Glutamatergic neuron (in vitro differentiated cells): ENCODE measurements around the gene MED12L. TPM values are rescaled to one million over a fixed set of nuclear protein-coding genes. Genes with fewer than 3 reads are reported as not detected.

ENCODE experiments used
- DNase-seq: peaks from one replicate; pipeline ENCODE4 v3.0.0; 2022
- H3K27ac Mint-ChIP-seq: one replicate; pipeline ENCODE4 v1.8.0; 2020; ENCODE audit warnings: mild to moderate bottlenecking, mixed read lengths, inconsistent platforms; ENCODE audit not compliant: unreplicated experiment
- H3K27me3 Mint-ChIP-seq: one replicate; pipeline ENCODE4 v1.8.0; 2020; ENCODE audit warnings: mild to moderate bottlenecking, moderate library complexity, mixed read lengths, inconsistent platforms; ENCODE audit not compliant: unreplicated experiment
- H3K36me3 Mint-ChIP-seq: one replicate; pipeline ENCODE4 v1.8.0; 2020; ENCODE audit warnings: mild to moderate bottlenecking, mixed read lengths, inconsistent platforms; ENCODE audit not compliant: unreplicated experiment
- H3K4me1 Mint-ChIP-seq: one replicate; pipeline ENCODE4 v1.8.0; 2020; ENCODE audit warnings: mild to moderate bottlenecking, low read depth, mixed read lengths, inconsistent platforms; ENCODE audit not compliant: unreplicated experiment
- H3K4me3 Mint-ChIP-seq: one replicate; pipeline ENCODE4 v1.8.0; 2020; ENCODE audit warnings: mild to moderate bottlenecking, mixed read lengths, inconsistent platforms; ENCODE audit not compliant: unreplicated experiment
- H3K9me3 Mint-ChIP-seq: one replicate; pipeline ENCODE4 v1.8.0; 2020; ENCODE audit warnings: mild to moderate bottlenecking, moderate library complexity, mixed read lengths, inconsistent platforms; ENCODE audit not compliant: unreplicated experiment
- total RNA-seq: library from RNA; stranded (reverse); fragmentation: NEBNext Ultra II Directional; extraction: Animal tissue kit (Norgen Biotek cat#: 25700); gene quantifications from one replicate; pipeline ENCODE4 v1.2.1, GENCODE V29; 2021; ENCODE audit not compliant: unreplicated experiment
- TF ChIP-seq, protein P1 (sequence below): fragments of 200-600 bp; sonication (generic); IDR thresholded peaks from one replicate; pipeline ENCODE4 v1.5.0; 2021; ENCODE audit not compliant: partially characterized antibody, unreplicated experiment

MED12L gene
- total RNA-seq, 1 donor from 2014 or later = 7.8 TPM

DNA sequence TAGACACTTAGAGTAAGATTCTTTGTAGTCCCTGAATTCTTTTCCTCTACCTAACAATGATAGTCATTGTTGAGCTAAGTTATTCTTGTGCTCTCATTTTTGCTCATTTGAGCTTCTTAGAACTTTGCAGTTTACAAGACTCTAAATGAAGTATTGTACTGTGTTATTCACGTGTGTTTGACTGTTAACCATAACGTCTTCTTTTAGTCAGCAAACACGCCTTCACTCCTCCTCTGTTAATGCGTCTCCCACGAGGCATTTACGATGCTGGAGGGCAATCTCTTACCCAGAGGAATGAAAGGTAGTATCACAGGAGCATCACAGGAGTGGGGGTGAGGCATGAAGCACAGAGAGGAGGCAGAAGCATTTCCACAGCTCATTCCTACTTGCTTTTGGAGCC is 207.7 kb downstream of the MED12L start:
- Mint-ChIP-seq H3K4me3 (no peak overlapping the region), H3K4me1 (peaks cover 9% of the 10 kb centered on the region), H3K9me3 (no peaks in the 10 kb centered on the region), H3K27ac (no peak overlapping the region), H3K27me3 (no peaks in the 10 kb centered on the region), H3K36me3 (no peaks in the 10 kb centered on the region)
- DNase-seq = no peak
- TF ChIP-seq, protein P1, sequence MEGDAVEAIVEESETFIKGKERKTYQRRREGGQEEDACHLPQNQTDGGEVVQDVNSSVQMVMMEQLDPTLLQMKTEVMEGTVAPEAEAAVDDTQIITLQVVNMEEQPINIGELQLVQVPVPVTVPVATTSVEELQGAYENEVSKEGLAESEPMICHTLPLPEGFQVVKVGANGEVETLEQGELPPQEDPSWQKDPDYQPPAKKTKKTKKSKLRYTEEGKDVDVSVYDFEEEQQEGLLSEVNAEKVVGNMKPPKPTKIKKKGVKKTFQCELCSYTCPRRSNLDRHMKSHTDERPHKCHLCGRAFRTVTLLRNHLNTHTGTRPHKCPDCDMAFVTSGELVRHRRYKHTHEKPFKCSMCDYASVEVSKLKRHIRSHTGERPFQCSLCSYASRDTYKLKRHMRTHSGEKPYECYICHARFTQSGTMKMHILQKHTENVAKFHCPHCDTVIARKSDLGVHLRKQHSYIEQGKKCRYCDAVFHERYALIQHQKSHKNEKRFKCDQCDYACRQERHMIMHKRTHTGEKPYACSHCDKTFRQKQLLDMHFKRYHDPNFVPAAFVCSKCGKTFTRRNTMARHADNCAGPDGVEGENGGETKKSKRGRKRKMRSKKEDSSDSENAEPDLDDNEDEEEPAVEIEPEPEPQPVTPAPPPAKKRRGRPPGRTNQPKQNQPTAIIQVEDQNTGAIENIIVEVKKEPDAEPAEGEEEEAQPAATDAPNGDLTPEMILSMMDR = no peak

DNA sequence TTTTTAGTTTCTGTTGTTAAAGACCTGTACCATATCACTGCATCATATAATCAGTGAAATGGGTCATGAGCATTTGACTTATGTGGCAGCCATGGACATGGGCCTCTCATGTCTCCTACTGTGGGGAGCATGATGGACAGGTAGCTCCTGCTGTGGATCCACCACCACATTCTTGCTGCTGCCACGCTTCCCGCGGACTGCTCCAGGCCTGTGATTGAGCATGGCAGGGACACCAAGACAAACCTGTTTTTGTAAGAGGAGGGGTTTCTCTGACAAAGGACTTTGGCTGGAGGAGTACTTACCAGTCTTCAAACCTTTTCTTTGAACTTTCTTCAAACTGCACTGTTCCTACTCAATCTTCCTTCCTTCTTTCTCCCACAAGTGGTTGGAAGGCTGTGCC is 210.8 kb downstream of the MED12L start:
- Mint-ChIP-seq H3K4me3 (no peak overlapping the region), H3K27me3 (no peaks in the 10 kb centered on the region), H3K4me1 (peaks cover 3% of the 10 kb centered on the region), H3K36me3 (no peaks in the 10 kb centered on the region), H3K27ac (no peak overlapping the region), H3K9me3 (no peaks in the 10 kb centered on the region)
- TF ChIP-seq, protein P1 = no peak
- DNase-seq = no peak

DNA sequence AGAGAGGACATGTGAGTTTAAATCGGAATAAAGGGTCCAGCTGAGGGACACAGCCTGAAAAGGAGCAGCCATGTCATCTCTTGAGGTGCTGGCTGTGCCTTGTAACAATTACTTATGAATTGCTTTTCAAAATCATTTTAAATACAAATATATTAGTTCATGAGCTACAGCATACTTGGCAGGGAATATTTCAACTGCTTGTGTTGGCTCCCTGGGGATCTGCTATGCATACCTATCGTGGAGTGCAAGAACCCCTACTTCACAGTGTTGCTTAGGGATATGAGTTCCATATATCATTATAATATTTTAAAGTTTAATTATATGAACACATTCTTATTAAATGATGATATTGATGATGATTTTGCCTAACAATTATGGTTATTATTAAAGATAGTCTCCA is 212.0 kb downstream of the MED12L start:
- TF ChIP-seq, protein P1 = no peak
- Mint-ChIP-seq H3K36me3 (no peaks in the 10 kb centered on the region), H3K27me3 (peaks cover under 1% of the 10 kb centered on the region), H3K4me3 (no peak overlapping the region), H3K27ac (no peak overlapping the region), H3K4me1 (peaks cover 3% of the 10 kb centered on the region), H3K9me3 (no peaks in the 10 kb centered on the region)
- DNase-seq = no peak

DNA sequence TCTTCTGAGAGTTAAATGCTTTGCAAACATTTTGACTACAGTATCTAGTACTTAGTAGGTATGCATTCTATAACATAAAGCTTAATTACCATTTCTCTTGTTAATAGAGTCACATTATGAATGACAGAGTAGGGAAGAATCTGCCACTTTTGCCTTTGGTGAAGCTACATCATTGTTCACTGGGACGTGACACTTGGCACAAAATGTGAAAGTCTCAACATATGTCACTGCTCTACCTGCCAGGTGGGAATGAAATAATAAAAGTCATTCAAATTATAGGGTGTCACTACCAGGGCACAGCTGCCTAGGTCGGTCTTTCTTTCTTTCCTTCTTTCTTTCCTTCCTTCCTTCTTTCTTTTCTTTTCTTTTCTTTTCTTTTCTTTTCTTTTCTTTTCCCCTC is 213.5 kb downstream of the MED12L start:
- H3K4me1 Mint-ChIP-seq = no peaks in the 10 kb centered on the region
- no peaks in the 10 kb centered on the region for H3K36me3 Mint-ChIP-seq
- TF ChIP-seq, protein P1 = no peak
- H3K9me3 Mint-ChIP-seq = no peaks in the 10 kb centered on the region
- DNase-seq = no peak
- no peak overlapping the region for H3K4me3 Mint-ChIP-seq
- H3K27me3 Mint-ChIP-seq = peaks cover 4% of the 10 kb centered on the region
- no peak overlapping the region for H3K27ac Mint-ChIP-seq

DNA sequence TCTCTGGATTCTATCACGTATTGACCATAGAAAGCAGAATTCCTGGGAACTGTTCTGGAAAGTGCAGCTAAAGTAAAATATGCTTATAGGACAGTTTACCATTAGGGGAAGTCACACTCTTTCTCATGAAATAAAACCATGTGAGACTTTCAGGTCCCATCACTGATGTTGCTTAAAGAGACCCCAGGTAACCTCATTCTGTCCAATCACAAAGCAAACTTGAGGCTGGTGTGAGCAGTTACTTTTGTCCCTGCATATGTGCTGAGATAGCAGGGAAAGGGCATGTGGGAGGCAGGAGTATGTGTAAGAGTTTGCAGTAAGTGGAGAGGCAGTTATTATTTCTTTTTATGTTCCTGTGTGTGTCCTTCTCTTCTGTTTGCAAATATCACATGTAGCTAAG is 215.1 kb downstream of the MED12L start:
- Mint-ChIP-seq H3K36me3 (no peaks in the 10 kb centered on the region), H3K9me3 (no peaks in the 10 kb centered on the region), H3K4me1 (no peaks in the 10 kb centered on the region), H3K27me3 (peaks cover 4% of the 10 kb centered on the region), H3K27ac (no peak overlapping the region), H3K4me3 (no peak overlapping the region)
- TF ChIP-seq, protein P1 = no peak
- DNase-seq = no peak
